Omental fat pad (tissue), 4 donors: ENCODE results near the gene ZNF610. TPM values are rescaled to one million over a fixed set of nuclear protein-coding genes. Genes with fewer than 3 reads are reported as not detected.
"Not testable (repeated sequence)": the region's sequence is repeated elsewhere in the genome, so short reads cannot be mapped to it uniquely, and the experiment has no call there.

Experiments used
- ATAC-seq: fragments of 150-250 bp; one replicate; pipeline ENCODE4 v1.9.1; 2016; ENCODE audit warnings: mild to moderate bottlenecking, moderate library complexity; ENCODE audit not compliant: low FRiP score
- DNase-seq: peaks from one replicate; pipeline ENCODE4 v3.0.0-alpha.2; 2019; ENCODE audit warnings: low spot score
- total RNA-seq, 4 donors: library from RNA; depleted of rRNA; stranded (reverse); fragments of >200 nt; gene quantifications; one replicate each; pipeline ENCODE4 v1.1.0, GENCODE V29; 2016
- TF ChIP-seq, protein P1 (sequence below), 3 donors: fragments of 450-650 bp; IDR thresholded peaks; one replicate each; pipeline ENCODE4 v1.5.1; 2016 to 2017; ENCODE audit warnings: antibody characterized with exemption in 3 of 3, mild to moderate bottlenecking in 3 of 3, moderate library complexity in 2 of 3

The ZNF610 gene
- 1 to 10 TPM in 3 of 4 donors, under 1 TPM in 1; 0.48 to 3.5 (median 1.4) TPM for total RNA-seq

- DNase-seq (peak; percentile 66), ATAC-seq (peak; percentile 85)
- TF ChIP-seq, protein P1, sequence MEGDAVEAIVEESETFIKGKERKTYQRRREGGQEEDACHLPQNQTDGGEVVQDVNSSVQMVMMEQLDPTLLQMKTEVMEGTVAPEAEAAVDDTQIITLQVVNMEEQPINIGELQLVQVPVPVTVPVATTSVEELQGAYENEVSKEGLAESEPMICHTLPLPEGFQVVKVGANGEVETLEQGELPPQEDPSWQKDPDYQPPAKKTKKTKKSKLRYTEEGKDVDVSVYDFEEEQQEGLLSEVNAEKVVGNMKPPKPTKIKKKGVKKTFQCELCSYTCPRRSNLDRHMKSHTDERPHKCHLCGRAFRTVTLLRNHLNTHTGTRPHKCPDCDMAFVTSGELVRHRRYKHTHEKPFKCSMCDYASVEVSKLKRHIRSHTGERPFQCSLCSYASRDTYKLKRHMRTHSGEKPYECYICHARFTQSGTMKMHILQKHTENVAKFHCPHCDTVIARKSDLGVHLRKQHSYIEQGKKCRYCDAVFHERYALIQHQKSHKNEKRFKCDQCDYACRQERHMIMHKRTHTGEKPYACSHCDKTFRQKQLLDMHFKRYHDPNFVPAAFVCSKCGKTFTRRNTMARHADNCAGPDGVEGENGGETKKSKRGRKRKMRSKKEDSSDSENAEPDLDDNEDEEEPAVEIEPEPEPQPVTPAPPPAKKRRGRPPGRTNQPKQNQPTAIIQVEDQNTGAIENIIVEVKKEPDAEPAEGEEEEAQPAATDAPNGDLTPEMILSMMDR (IDR thresholded peaks at IDR 0.05), result no peak
Measured at GRCh38 chr19:52336117-52336790, at the start of gene ZNF610. TSS of gene ZNF610 (plus strand) at chr19:52336243. CDS start at chr19:52349173, 12,930 bp downstream.

DNA sequence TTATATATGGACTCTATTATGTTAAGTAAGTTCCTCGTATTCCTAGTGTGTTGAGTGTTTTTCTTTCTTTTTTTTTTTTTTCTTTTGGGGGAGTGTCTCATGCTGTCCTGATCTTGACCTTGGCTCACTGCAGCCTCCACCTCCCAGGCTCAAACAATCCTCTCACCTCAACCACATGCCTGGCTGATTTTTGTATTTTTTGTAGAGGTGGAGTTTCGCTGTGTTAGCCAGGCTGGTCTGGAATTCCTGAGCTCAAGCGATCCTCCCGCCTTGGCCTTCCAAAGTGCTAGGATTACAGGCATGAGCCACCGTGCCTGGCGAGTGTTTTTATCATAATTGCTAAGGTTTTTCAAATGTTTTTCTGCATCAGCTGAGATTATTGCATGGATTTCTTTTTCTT, 49.8 kb upstream of the ZNF610 start:
- ATAC-seq (no peak), DNase-seq (no peak)
- TF ChIP-seq, protein P1 (IDR thresholded peaks at IDR 0.05), result no peak

DNA sequence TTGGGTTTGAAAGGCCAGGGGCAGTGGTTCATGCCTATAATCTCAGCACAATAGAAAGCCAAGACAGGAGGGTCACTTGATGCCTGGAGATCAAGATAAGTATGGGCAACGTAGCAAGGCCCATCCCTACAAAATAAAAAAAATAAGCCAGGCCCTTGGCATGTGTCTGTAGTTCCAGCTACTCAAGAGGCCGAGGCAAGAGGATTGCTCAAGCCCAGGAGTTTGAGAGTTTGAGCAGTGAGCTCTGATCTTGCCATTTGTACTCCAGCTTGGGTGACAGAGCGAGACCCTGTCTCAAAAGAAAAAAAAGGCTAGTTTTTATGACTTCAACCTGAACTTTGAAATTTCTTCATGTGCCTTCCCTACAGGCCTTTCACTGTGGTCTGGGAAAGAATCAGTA, 44.3 kb upstream of the ZNF610 start:
- DNase-seq, result no peak
- TF ChIP-seq, protein P1 (IDR thresholded peaks at IDR 0.05), result no peak
- ATAC-seq, result no peak

DNA sequence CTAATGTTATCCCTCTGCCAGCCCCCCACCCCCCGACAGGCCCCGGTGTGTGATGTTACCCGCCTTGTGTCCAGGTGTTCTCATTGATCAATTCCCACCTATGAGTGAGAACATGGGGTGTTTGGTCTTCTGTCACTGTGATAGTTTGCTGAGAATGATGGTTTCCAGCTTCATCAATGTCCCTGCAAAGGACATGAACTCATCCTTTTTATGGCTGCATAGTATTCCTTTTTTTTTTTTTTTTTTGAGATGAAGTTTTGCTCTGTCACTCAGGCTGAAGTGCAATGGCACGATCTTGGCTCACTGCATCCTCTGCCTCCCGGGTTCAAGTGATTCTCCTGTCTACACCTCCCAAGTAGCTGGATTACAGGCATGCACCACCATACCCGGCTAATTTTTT, 43.1 kb upstream of the ZNF610 start:
- not testable (repeated sequence) for ATAC-seq, DNase-seq

DNA sequence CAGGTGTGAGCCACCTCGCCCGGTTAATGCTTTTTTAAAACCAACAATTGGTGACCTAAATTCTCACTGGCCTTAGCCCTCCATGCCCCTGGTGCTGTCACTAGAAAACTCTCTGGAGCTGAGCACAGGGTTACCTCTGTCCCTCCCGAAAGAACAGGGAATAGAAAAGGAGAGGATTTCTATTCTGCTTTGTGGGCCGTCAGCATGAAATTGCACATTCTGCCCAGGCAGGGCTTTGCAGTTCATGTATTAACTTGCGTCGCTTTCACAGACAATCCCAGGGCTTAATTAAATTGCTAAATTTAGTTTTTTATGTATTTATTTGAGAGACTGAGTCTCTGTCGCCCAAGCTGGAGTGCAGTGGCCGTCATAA, 39.7 kb upstream of the ZNF610 start:
- ATAC-seq (peak; percentile 15), DNase-seq (no peak)
- TF ChIP-seq, protein P1 (IDR thresholded peaks at IDR 0.05), result no peak

DNA sequence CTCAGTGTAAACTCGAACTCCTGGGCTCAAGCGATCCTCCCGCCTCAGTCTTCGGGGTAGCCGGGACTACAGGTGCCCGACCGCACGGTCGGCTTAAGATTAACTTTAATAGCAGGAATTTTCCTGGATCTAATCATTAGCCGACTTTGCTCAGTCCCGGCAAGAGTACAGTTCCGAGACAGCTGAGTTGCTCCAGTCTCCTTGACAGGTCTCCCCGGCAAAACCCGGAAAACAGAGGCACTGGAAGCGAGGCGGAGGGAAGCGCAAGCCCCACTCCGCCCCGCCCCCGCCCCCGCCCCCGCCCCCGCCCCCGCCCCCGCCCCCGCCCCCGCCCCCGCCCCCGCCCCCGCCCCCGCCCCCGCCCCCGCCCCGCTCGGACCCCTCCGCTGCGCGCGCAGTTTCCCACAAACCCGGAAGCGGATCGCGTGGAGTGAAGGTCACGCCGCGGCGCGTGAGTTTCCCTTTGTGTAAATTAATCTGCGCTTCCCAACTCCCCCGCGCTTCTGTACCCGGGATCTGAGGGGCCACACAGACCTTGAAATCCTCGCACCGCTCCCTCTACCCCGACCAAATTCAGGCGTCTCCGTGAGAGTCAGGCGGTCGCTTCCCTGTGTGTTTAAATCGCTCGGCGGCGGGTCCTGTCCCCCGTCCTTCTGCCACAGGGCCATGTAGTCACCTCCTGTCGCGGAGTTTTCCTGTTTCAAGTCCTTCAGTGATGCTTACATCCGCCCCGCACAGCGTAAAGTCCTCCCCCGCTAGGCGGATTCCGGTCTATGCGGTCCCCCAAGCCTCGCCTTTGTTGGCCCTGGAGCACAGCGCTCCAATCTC, 39.1 kb upstream of the ZNF610 start, which contains the start of gene ZNF480:
Gene ZNF480 (plus strand): TSS at position 397 of the 828 bp plus-strand sequence. CDS start 3,244 bp downstream, outside the sequence.
- ATAC-seq (peak; percentile 87), DNase-seq (peak; percentile 72)
- TF ChIP-seq, protein P1 (IDR thresholded peaks at IDR 0.05), result no peak

DNA sequence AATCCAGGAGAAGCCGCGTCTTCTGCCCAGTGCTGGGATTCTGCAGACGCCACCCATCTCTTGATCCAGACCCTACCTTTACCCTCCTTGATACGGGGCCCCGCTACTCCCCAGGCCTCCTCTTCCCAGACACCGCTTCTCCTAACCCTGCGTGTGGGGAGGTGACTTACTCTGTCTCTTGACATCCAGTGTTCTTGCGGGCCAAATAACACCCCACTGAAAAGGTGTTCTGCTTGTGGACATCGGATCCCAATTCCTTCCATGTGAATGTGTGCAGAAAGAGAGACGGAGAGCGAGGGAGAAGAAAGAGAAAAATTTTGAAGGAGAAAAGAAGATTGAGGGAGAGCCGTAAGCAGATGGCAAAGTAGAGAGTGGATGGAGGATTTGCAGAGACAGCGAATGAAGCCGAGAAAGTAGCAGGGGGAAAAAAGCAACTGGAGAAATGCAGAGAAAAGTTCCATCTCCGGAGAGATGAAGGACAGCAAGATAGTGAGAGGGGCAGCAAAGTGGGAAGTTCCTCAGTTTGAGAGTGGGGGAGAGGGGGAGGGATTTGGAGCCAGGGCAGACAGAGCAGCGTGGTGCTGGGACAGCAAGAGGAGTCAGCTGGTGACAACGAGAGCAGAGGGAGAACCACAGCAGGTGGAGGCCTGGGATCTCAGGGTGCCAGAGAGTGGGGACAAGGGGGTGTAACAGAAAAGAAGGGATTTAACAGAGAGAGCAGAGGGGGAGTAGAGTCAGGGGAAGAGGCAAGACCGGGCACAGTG, 38.3 kb upstream of the ZNF610 start:
- ATAC-seq (no peak), DNase-seq (no peak)
- TF ChIP-seq, protein P1 (IDR thresholded peaks at IDR 0.05), result no peak
